AG09309 (cell line): Measurements from ENCODE around the gene CEP43.

Source experiments
- DNase-seq: peaks from one replicate; pipeline ENCODE4 v3.0.0-alpha.2; 2010; ENCODE audit warnings: low read depth
- H3K4me3 ChIP-seq: 2 replicates; pipeline ENCODE4 v1.5.1; 2011; ENCODE audit warnings: mild to moderate bottlenecking, low read depth, low read length, moderate library complexity; ENCODE audit not compliant: control insufficient read depth
- TF ChIP-seq, protein P1 (sequence below): IDR thresholded peaks from 2 replicates; pipeline ENCODE4 v1.5.1; 2011; ENCODE audit warnings: mild to moderate bottlenecking, low read depth, low read length, inconsistent platforms; ENCODE audit not compliant: insufficient read depth, control insufficient read depth; ENCODE audit errors: missing control alignments

CEP43 gene

DNA sequence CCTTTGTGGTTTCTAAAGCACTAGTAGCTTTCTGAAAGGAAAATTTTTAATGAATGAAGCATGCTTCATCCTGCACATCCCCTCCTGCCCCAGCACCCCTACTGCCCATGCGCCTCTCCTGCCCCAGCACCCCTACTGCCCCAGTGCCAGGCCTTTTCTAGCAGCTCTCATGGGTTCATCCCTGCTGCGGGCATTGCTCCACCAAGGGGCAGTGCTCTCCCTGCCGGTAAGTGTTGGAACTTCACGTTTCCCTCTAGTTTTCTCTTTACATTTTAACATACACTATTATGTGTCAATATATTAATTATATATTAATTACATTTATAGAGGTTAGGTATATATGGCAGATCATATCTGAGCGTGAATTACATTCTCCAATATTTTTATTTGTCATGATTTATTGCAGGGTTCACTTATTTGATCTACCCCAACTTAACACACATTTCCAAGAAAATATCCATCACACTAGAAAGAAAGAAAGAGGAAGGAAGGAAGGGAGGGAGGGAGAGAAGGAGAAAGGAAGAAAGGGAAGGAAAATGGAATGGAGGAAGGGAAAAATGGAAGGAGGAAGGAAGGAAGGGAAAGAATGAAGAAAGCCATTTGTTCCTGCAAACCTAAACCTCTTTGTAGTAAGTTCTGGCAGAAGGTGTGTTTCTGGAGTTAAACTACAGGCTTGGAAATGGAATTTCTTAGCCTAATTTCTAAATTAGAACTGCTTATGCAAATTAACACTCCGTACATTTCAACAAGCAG lies 46.8 kb downstream of the CEP43 start:
- H3K4me3 ChIP-seq: no peak overlapping the region
- no peak for DNase-seq
- TF ChIP-seq, protein P1, sequence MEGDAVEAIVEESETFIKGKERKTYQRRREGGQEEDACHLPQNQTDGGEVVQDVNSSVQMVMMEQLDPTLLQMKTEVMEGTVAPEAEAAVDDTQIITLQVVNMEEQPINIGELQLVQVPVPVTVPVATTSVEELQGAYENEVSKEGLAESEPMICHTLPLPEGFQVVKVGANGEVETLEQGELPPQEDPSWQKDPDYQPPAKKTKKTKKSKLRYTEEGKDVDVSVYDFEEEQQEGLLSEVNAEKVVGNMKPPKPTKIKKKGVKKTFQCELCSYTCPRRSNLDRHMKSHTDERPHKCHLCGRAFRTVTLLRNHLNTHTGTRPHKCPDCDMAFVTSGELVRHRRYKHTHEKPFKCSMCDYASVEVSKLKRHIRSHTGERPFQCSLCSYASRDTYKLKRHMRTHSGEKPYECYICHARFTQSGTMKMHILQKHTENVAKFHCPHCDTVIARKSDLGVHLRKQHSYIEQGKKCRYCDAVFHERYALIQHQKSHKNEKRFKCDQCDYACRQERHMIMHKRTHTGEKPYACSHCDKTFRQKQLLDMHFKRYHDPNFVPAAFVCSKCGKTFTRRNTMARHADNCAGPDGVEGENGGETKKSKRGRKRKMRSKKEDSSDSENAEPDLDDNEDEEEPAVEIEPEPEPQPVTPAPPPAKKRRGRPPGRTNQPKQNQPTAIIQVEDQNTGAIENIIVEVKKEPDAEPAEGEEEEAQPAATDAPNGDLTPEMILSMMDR: no peak

DNA sequence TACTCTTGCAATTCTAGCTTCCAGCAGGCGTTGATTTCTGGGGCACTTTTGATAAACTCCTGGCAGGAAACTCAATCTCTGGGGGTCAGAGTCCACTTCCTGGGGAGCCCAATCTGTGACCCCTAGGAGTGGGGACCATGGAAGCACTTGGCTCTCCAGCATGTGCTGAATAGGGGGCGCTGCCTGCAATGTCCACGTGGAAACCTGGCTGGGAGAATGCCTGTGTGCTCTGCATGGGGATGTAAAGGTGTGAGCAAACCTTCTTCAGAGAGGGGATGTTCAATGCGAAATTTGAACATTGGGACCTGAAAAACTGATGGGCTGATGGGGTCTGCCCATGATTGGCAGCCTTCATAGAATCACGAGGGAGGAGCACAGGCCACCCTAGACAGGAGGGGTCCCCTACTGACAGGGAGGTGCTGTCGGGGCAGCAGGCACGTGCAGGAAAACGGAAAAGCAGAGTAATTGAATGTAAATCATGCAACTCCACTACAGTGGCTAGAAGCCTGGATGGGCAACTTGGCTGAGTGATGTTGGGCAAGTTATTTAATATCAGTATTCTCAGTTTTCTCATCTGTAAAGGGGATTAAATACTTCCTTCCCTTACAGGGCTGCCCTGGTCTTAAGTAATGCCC lies 47.8 kb downstream of the CEP43 start:
- DNase-seq: no peak
- H3K4me3 ChIP-seq: no peak overlapping the region
- TF ChIP-seq, protein P1: no peak

DNA sequence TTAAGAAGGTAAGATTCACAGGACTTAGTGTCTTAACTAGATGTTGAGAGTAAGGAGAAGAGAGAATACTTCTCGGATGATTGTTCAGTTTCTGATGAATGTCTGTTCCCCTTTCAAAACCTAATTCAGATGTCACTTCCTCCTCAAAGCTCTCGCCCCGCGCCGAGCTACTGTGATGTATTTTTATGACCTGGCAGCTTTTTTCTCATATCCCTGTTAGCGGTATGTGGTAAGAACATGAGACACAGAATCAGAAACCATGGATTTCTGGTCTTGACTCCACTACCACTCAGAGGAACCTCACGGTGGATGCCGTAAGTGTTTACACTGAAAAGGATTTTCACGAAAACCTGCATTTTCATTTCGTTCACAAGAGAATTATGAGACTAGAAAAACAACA lies 48.4 kb downstream of the CEP43 start:
- H3K4me3 ChIP-seq: no peak overlapping the region
- DNase-seq: no peak
- TF ChIP-seq, protein P1: no peak
